ENCODE results near the gene LVRN. TPM values are rescaled to one million over a fixed set of nuclear protein-coding genes. Genes with fewer than 3 reads are reported as not detected.

Gene LVRN
- total RNA-seq, 3 donors from 2014 or later (not counting 1 experiment from before 2014, with no cell fraction given): 0.77 TPM; not detected in 2

DNA sequence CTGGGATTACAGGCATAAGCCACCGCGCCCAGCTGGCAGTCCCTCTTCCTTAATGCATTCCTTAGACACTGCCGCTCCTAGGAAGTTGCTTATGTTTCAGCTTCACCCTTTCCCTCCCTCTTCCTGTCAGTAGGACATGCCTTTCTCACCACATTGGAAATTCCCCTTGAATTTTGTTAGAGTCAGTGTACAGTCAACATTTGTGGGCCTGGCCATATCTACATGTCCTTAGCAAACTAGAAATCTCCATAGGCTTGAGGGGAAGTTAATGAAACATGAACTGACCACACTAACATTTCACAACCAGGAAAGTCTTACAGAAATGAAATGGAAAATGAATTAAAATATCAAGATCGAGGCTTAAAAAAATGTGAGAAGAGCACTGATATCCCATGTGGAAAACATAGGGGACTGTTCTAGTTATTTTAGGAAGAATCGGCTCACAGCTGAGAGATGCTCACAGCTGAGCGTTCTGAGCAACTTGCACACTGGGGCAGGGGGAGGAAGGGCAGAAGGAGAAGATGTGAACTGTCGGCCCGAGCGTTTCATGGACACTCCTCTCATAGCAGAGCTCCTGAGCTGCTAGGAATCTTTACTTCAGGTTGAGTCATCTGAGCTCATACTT, 21.1 kb upstream of the LVRN start:
- no peak overlapping the region for H3K4me3 Mint-ChIP-seq
- WGBS (ENCODE audit: insufficient coverage): 86% methylated on average over 9 of the region's 9 CpGs
- ATAC-seq: no peak

DNA sequence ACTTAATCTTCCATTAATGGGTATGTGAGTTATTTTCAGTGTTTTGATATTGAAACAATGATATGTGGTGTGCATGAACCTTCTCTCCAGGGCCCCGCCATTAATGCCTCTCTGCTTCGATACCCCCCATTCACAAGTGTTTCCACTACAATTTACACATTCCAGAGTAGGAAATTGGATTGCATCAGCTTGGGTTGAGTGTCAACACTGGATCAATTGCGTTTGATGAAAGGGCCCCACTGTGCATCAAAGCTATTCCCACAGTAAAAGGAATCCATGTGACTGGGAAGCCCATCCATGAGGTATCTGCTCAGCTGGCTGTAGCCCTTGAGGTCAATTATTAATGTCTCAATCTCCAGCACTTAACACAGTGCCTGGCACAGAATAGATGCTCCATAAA, 17.8 kb upstream of the LVRN start:
- intact Hi-C loops (cut with micrococcal nuclease): no loop called here
- no peak for ATAC-seq
- Histone ChIP-seq H3K4me3 (ENCODE audit: low read length) (no peak overlapping the region), H3K4me1 (ENCODE audit: control insufficient read depth, insufficient read depth, low read length) (no peaks in the 10 kb centered on the region), H3K36me3 (ENCODE audit: control insufficient read depth, insufficient read depth, low read length) (no peaks in the 10 kb centered on the region), H3K27ac (ENCODE audit: low read length) (no peak overlapping the region), H3K27me3 (ENCODE audit: control insufficient read depth, insufficient read depth, low read length) (no peaks in the 10 kb centered on the region), H3K9me3 (ENCODE audit: control insufficient read depth, insufficient read depth, low read length) (no peaks in the 10 kb centered on the region)
- no peaks in the 10 kb centered on the region for H3K4me1 Mint-ChIP-seq
- DNase-seq: no peak
- no peaks in the 10 kb centered on the region for H3K9me3 Mint-ChIP-seq
- no peak overlapping the region for H3K27ac Mint-ChIP-seq
- H3K36me3 Mint-ChIP-seq: no peaks in the 10 kb centered on the region
- 92% methylated on average over 3 of the region's 3 CpGs for WGBS (ENCODE audit: insufficient coverage)
- TF ChIP-seq, protein P1, sequence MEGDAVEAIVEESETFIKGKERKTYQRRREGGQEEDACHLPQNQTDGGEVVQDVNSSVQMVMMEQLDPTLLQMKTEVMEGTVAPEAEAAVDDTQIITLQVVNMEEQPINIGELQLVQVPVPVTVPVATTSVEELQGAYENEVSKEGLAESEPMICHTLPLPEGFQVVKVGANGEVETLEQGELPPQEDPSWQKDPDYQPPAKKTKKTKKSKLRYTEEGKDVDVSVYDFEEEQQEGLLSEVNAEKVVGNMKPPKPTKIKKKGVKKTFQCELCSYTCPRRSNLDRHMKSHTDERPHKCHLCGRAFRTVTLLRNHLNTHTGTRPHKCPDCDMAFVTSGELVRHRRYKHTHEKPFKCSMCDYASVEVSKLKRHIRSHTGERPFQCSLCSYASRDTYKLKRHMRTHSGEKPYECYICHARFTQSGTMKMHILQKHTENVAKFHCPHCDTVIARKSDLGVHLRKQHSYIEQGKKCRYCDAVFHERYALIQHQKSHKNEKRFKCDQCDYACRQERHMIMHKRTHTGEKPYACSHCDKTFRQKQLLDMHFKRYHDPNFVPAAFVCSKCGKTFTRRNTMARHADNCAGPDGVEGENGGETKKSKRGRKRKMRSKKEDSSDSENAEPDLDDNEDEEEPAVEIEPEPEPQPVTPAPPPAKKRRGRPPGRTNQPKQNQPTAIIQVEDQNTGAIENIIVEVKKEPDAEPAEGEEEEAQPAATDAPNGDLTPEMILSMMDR (IDR thresholded peaks at IDR 0.05): no peak
- H3K4me3 Mint-ChIP-seq: no peak overlapping the region
- peaks cover 0 to 4% of the 10 kb centered on the region in 2 donors for H3K27me3 Mint-ChIP-seq (ENCODE audit: low read depth in 2 of 2)

More for the DNA sequence above, 21.1 kb upstream of the LVRN start:
- Histone ChIP-seq H3K27ac (ENCODE audit: low read length) (no peak overlapping the region), H3K9me3 (ENCODE audit: control insufficient read depth, insufficient read depth, low read length) (no peaks in the 10 kb centered on the region), H3K27me3 (ENCODE audit: control insufficient read depth, insufficient read depth, low read length) (no peaks in the 10 kb centered on the region), H3K4me3 (ENCODE audit: low read length) (no peak overlapping the region), H3K36me3 (ENCODE audit: control insufficient read depth, insufficient read depth, low read length) (no peaks in the 10 kb centered on the region), H3K4me1 (ENCODE audit: control insufficient read depth, insufficient read depth, low read length) (no peaks in the 10 kb centered on the region)
- intact Hi-C loops (cut with micrococcal nuclease): no loop called here
- Mint-ChIP-seq H3K9me3 (no peaks in the 10 kb centered on the region), H3K4me1 (no peaks in the 10 kb centered on the region), H3K27me3 (ENCODE audit: low read depth in 2 of 2) (peaks cover 0 to 4% of the 10 kb centered on the region in 2 donors), H3K36me3 (no peaks in the 10 kb centered on the region), H3K27ac (no peak overlapping the region)
- TF ChIP-seq, protein P1 (IDR thresholded peaks at IDR 0.05): no peak
- no peak for DNase-seq

DNA sequence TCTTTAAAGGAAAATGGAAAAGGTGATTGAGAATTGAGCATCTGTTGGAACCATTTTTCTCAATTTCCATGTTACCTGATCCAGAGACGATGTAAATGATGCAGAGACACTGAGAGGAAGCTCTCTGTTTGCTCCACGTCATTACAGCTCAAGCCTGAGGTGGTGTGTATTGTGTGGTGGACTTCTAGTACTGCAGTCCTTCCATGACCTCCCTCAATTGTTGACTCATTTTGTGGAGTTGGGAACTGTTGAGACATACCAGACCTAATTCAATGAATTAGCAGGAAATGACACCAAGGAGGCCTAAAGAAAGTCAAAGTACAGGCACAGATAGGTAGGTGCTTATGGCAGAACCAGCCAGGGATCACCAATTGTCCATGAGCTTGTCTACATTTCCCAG, 15.6 kb upstream of the LVRN start:
- Mint-ChIP-seq H3K27ac (no peak overlapping the region), H3K4me3 (no peak overlapping the region), H3K36me3 (no peaks in the 10 kb centered on the region), H3K27me3 (ENCODE audit: low read depth in 2 of 2) (peaks cover 3 to 5% of the 10 kb centered on the region in 2 donors), H3K4me1 (no peaks in the 10 kb centered on the region), H3K9me3 (no peaks in the 10 kb centered on the region)
- TF ChIP-seq, protein P1 (IDR thresholded peaks at IDR 0.05): no peak
- Histone ChIP-seq H3K4me1 (ENCODE audit: control insufficient read depth, insufficient read depth, low read length) (no peaks in the 10 kb centered on the region), H3K9me3 (ENCODE audit: control insufficient read depth, insufficient read depth, low read length) (no peaks in the 10 kb centered on the region), H3K4me3 (ENCODE audit: low read length) (no peak overlapping the region), H3K27me3 (ENCODE audit: control insufficient read depth, insufficient read depth, low read length) (no peaks in the 10 kb centered on the region), H3K36me3 (ENCODE audit: control insufficient read depth, insufficient read depth, low read length) (no peaks in the 10 kb centered on the region), H3K27ac (ENCODE audit: low read length) (no peak overlapping the region)
- intact Hi-C loops (cut with micrococcal nuclease): no loop called here
- ATAC-seq (no peak), DNase-seq (no peak)
- WGBS (ENCODE audit: insufficient coverage): 88% methylated on average over 2 of the region's 2 CpGs

GRCh38 chr5:115947260-115947659, 15.0 kb upstream of the LVRN start:
- TF ChIP-seq, protein P1 (IDR thresholded peaks at IDR 0.05): no peak
- peaks cover 8 to 9% of the 10 kb centered on the region in 2 donors for H3K27me3 Mint-ChIP-seq (ENCODE audit: low read depth in 2 of 2)
- 100% methylated on average over 1 of the region's 2 CpGs for WGBS (ENCODE audit: insufficient coverage)
- H3K9me3 Mint-ChIP-seq: no peaks in the 10 kb centered on the region
- no peaks in the 10 kb centered on the region for H3K9me3 ChIP-seq (ENCODE audit: control insufficient read depth, insufficient read depth, low read length)
- peaks cover 2% of the 10 kb centered on the region for H3K27me3 ChIP-seq (ENCODE audit: control insufficient read depth, insufficient read depth, low read length)
- no peak for DNase-seq
- no peak overlapping the region for H3K4me3 ChIP-seq (ENCODE audit: low read length)
- ATAC-seq: no peak
- H3K27ac ChIP-seq (ENCODE audit: low read length): no peak overlapping the region
- H3K4me3 Mint-ChIP-seq: no peak overlapping the region
- no peaks in the 10 kb centered on the region for H3K36me3 ChIP-seq (ENCODE audit: control insufficient read depth, insufficient read depth, low read length)
- H3K36me3 Mint-ChIP-seq: no peaks in the 10 kb centered on the region
- H3K4me1 ChIP-seq (ENCODE audit: control insufficient read depth, insufficient read depth, low read length): no peaks in the 10 kb centered on the region
- no peaks in the 10 kb centered on the region for H3K4me1 Mint-ChIP-seq
- intact Hi-C loops (cut with micrococcal nuclease): no loop called here
- no peak overlapping the region for H3K27ac Mint-ChIP-seq

Data from natural killer cell (primary cell).